Activated naive CD4-positive, alpha-beta T cell treated with anti-CD3 and anti-CD28 coated beads for 36 hours (primary cell): ENCODE measurements around the gene OR2C3. TPM values are rescaled to one million over a fixed set of nuclear protein-coding genes. Genes with fewer than 3 reads are reported as not detected.
"Not testable (repeated sequence)": the region's sequence is repeated elsewhere in the genome, so short reads cannot be mapped to it uniquely, and the experiment has no call there.

Experiments
- CTCF ChIA-PET: fragments of 350-600 bp; sonication (Branson Sonifier 250); formaldehyde crosslinking; loops from one replicate; lab custom pipeline; 2021; ENCODE audit warnings: antibody characterized with exemption; lab: Charles Lee
- DNase-seq: peaks from one replicate; pipeline ENCODE4 v3.0.0-alpha.2; 2020
- H3K27ac Mint-ChIP-seq: one replicate; pipeline ENCODE4 v1.8.0; 2021; ENCODE audit warnings: mild to moderate bottlenecking, mixed read lengths
- H3K27me3 Mint-ChIP-seq: one replicate; pipeline ENCODE4 v1.8.0; 2021; ENCODE audit warnings: low read depth, mixed read lengths
- H3K36me3 Mint-ChIP-seq: one replicate; pipeline ENCODE4 v1.8.0; 2021; ENCODE audit warnings: low read depth, mixed read lengths
- H3K4me1 Mint-ChIP-seq: one replicate; pipeline ENCODE4 v1.8.0; 2021; ENCODE audit warnings: low read depth, mixed read lengths
- H3K4me3 Mint-ChIP-seq: one replicate; pipeline ENCODE4 v1.8.0; 2021; ENCODE audit warnings: mild to moderate bottlenecking, moderate library complexity, mixed read lengths
- H3K9me3 Mint-ChIP-seq: one replicate; pipeline ENCODE4 v1.8.0; 2021; ENCODE audit warnings: mixed read lengths
- intact Hi-C: fragments of 100-400 bp; cut with micrococcal nuclease; formaldehyde crosslinking; loops from one replicate; pipeline ENCODE4 v1.15.1; 2023
- total RNA-seq, 2 experiments: library from RNA; stranded (reverse); gene quantifications; one replicate each; pipeline ENCODE4 v1.2.3, GENCODE V29; 2021

OR2C3 gene
- total RNA-seq, 2 experiments from 2014 or later: not detected

DNA sequence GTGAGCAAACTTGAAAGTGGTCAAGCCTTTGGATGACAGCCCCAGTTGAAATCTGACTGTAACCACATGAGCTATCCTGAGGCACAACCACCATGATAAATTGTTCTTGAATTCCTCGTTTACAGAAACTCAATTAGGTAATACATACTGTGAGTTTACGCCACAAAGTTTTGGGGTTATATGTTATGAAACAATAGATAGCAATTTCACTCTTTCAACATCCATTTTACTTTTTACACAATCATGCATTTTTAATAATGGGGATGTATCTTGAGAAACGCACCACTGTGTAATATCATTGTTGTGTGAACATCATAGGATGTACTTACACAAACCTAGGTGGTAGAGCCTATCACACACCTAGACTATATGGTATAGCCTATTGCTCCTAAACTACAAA lies 35.4 kb downstream of the OR2C3 start:
- H3K27ac Mint-ChIP-seq: no peak overlapping the region
- intact Hi-C loops: no loop called here
- H3K4me1 Mint-ChIP-seq: no peaks in the 10 kb centered on the region
- no peak overlapping the region for H3K4me3 Mint-ChIP-seq
- H3K27me3 Mint-ChIP-seq: peaks cover 5% of the 10 kb centered on the region
- H3K36me3 Mint-ChIP-seq: no peaks in the 10 kb centered on the region
- no peak for DNase-seq
- CTCF ChIA-PET: no interaction called here
- no peaks in the 10 kb centered on the region for H3K9me3 Mint-ChIP-seq

DNA sequence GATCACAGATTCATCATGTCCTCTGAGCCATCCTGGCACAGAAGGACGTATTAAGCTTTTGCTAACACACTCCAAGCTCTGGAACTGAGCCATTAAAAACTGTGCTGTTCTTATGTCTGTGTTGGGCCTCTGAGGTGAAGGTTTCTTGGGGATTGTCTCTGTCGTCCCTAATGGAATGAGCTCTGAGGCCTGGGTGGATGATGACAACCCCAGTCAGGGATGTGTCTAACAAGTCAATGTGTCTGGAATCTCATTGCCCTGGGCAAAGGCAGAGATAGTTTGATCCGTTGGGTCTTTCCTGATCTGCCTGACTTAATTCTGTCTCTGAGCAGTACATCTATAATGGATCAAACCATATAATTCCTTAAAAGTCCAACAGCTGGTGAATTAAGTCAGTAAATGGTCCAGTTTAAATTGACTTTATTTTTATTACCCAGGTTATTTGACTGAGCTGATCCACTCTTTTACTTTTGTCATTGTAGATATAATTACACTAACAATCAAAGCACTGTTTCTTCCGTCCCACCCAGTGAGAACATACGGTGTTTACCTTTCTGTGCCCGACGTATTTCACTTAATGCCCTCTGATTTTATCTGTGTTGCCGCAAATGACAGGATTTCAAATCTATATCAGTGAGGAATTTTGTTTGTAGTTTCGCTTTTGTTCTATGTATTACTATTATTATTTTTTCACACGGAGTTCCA lies 39.5 kb downstream of the OR2C3 start:
- Mint-ChIP-seq H3K4me1 (no peaks in the 10 kb centered on the region), H3K36me3 (no peaks in the 10 kb centered on the region), H3K4me3 (no peak overlapping the region), H3K27ac (no peak overlapping the region), H3K27me3 (peaks cover 14% of the 10 kb centered on the region), H3K9me3 (no peaks in the 10 kb centered on the region)
- intact Hi-C loops: no loop called here
- CTCF ChIA-PET: interaction anchor here (1.2 kb wide), 1 partner anchor 106 kb away, joined by 8 read pairs; no protein-coding TSS in a partner anchor
- DNase-seq: no peak

DNA sequence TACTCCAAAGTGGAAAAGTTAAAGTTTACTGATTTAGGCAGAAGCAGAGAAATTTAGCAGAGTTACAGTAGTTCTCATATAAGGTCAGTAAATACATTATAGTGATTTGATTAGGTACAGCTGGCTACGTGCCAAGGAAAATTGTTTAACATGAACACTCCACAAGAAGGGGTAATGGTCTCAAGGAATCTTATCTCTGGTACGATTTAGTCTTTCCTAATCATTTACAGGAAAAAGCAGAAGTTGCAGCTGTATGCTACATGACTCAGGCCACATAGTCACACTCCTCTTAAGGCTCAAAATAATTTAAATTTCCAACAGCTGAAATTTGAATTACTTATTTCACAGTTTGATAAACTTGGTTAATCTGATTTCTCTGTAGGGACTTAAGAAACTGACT lies 41.5 kb downstream of the OR2C3 start:
- Mint-ChIP-seq H3K27ac (no peak overlapping the region), H3K27me3 (peaks cover 17% of the 10 kb centered on the region), H3K4me1 (no peaks in the 10 kb centered on the region), H3K4me3 (no peak overlapping the region), H3K9me3 (no peaks in the 10 kb centered on the region), H3K36me3 (no peaks in the 10 kb centered on the region)
- no peak for DNase-seq
- intact Hi-C loops: no loop called here
- CTCF ChIA-PET: no interaction called here

DNA sequence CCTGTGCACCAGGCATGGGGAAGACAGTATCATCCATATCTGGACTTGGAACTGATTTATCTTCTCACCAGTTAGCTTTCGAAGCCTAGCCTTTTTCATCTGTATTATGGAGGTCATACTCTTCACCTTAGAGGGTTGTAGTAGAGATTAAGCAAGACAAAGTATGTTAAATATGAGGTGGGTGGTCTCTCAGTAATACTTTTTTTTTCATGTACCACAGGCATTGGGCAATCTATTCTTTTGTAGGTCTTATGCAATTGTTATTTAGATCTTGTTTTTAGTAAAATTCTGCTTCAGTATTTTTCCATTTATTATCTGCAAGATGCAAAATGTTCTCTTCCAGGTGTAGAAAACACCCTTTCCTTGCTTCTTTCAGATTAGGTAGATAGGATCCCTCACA lies 43.1 kb downstream of the OR2C3 start:
- H3K27me3 Mint-ChIP-seq: peaks cover 17% of the 10 kb centered on the region
- intact Hi-C loops: no loop called here

DNA sequence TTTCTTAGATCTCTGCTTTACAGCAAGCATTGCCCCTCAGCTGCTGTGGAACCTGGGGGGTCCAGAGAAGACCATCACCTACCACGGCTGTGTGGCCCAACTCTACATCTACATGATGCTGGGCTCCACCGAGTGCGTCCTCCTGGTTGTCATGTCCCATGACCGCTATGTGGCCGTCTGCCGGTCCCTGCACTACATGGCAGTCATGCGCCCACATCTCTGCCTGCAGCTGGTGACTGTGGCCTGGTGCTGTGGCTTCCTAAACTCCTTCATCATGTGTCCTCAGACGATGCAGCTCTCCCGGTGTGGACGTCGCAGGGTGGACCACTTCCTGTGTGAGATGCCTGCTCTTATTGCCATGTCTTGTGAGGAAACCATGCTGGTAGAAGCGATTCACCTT lies 44.9 kb downstream of the OR2C3 start:
- Mint-ChIP-seq H3K27me3 (peaks cover 17% of the 10 kb centered on the region), H3K4me3 (no peak overlapping the region), H3K36me3 (no peaks in the 10 kb centered on the region), H3K27ac (no peak overlapping the region), H3K9me3 (no peaks in the 10 kb centered on the region), H3K4me1 (no peaks in the 10 kb centered on the region)
- intact Hi-C loops: no loop called here
- CTCF ChIA-PET: interaction anchor here (1.1 kb wide), 1 partner anchor 119 kb away, joined by 4 read pairs; no protein-coding TSS in a partner anchor
- no peak for DNase-seq

More for the DNA sequence above, 43.1 kb downstream of the OR2C3 start:
- Mint-ChIP-seq H3K4me3 (no peak overlapping the region), H3K4me1 (no peaks in the 10 kb centered on the region), H3K27ac (no peak overlapping the region), H3K36me3 (no peaks in the 10 kb centered on the region), H3K9me3 (no peaks in the 10 kb centered on the region)
- CTCF ChIA-PET: interaction anchor here (0.9 kb wide), 1 partner anchor 120 kb away, joined by 5 read pairs; no protein-coding TSS in a partner anchor
- no peak for DNase-seq

DNA sequence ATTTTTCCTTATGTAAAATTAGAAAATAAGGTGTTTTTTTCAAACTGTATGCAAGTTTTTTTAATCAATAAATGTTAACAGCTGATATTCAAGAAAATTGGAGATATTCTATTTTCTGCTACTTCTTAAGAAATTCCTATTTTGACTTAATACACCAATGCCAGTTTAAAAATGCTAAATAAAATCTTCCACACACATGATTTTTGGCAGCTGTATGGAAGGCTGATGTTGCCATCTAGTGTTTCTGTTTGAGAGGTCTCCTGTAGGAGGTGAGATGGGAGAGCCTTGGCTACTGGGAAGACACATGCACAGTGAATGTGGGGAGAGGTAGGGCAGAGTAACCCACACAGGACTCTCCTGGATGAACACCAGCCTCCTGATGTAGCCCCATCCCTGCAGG lies 49.2 kb downstream of the OR2C3 start:
- Mint-ChIP-seq H3K9me3 (no peaks in the 10 kb centered on the region), H3K27ac (no peak overlapping the region), H3K36me3 (no peaks in the 10 kb centered on the region), H3K27me3 (peaks cover 5% of the 10 kb centered on the region), H3K4me3 (no peak overlapping the region), H3K4me1 (no peaks in the 10 kb centered on the region)
- intact Hi-C loops: loop anchor here (1.0 kb wide), 2 partner anchors 97 to 115 kb away; no protein-coding TSS in a partner anchor
- CTCF ChIA-PET: interaction anchor here (0.6 to 6.4 kb wide), 7 partner anchors 16 to 485 kb away, joined by 3 to 80 read pairs (median 4); no protein-coding TSS in a partner anchor
- peak; percentile 37 for DNase-seq

DNA sequence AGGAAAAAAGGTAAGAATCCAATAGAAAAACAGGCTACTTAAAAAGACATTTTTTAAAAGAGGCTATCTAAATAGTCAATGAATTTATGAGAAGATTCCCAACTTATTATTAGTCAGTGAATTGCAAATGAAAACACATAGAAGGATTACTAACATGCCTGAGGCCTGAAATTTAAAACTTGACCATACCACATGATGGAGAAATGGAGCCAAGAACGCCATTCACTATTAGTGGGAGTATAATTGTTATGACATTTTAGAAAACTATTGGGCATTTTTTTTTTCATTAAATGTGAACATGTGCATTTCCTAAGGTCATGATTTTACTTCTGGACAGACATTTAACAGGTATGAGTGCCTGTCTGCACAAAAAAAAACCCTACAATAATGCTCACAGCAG lies 53.5 kb downstream of the OR2C3 start:
- H3K27me3 Mint-ChIP-seq: no peaks in the 10 kb centered on the region
- CTCF ChIA-PET: no interaction called here

DNA sequence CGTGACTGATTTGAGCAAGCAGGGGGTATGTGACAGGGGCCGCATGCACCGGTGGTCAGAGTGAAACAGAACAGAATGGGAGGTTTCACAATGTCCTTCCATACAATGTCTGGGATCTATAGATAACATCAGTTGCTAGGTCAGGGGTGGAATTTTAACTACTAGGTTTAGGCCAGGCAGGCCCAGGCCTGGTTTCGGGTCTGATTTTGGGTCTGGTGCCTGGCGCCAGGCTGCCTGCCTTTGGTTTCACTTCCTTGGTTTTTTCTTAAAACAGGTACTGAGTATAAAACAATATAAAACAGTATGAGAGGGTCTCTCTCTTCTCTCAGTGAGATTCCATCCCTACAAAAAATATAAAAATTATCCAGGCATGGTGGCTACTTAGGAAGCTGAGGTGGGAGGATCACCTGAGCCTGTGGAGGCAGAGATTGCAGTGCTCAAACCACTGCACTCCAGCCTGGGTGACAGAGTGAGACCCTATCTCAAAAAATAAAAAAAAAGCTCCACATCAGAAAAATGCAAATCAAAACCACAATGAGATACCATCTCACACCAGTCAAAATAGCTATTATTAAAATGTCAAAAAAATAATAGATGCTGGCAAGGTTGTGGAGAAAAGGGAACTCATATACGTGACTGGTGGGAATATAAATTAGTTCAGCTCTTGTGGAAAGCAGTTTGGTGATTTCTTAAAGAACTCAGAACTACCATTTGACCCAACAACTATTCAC lies 59.7 kb downstream of the OR2C3 start:
- DNase-seq, H3K36me3 Mint-ChIP-seq, H3K9me3 Mint-ChIP-seq, H3K27me3 Mint-ChIP-seq, H3K4me1 Mint-ChIP-seq, H3K27ac Mint-ChIP-seq, intact Hi-C loops, H3K4me3 Mint-ChIP-seq: not testable (repeated sequence)
- CTCF ChIA-PET: interaction anchor here (1.1 kb wide), 2 partner anchors 74 to 86 kb away, joined by 3 read pairs; no protein-coding TSS in a partner anchor

More for the DNA sequence above, 53.5 kb downstream of the OR2C3 start:
- intact Hi-C loops: no loop called here
- H3K4me1 Mint-ChIP-seq: no peaks in the 10 kb centered on the region
- H3K27ac Mint-ChIP-seq: no peak overlapping the region
- no peaks in the 10 kb centered on the region for H3K36me3 Mint-ChIP-seq
- no peak for DNase-seq
- H3K9me3 Mint-ChIP-seq: no peaks in the 10 kb centered on the region
- no peak overlapping the region for H3K4me3 Mint-ChIP-seq

DNA sequence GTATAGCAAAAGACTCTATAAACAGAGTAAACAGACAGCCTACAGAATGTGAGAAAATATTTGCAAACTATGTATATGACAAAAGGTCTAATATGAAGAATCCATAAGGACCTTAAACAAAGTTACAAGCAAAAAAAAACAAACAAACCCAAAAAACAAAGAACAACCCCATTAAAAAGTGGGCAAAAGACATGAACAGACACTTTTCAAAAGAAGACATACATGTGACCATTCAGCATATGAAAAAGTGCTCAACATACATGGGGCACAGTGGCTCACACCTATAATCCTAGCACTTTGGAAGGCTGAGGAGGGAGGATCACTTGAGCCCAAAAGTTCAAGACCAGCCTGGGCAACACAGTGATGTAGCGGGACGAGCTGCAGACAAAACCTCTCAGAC lies 60.4 kb downstream of the OR2C3 start:
- Mint-ChIP-seq H3K27ac (no peak overlapping the region), H3K9me3 (no peaks in the 10 kb centered on the region), H3K4me1 (no peaks in the 10 kb centered on the region), H3K36me3 (peaks cover 2% of the 10 kb centered on the region), H3K4me3 (no peak overlapping the region), H3K27me3 (no peaks in the 10 kb centered on the region)
- CTCF ChIA-PET: interaction anchor here (1.1 kb wide), 1 partner anchor 74 kb away, joined by 3 read pairs; no protein-coding TSS in a partner anchor
- intact Hi-C loops: no loop called here
- no peak for DNase-seq

Other genes with a start within 250 kb of the OR2C3 start
- gene ZNF496, start 204.6 kb downstream of the OR2C3 start, total RNA-seq: 10 to 100 TPM in 1 of 2 experiments, 1 to 10 TPM in 1; 9.8 to 10.6 TPM
- under 1 TPM in 1 of 2 experiments, not detected in 1; 0.20 TPM for gene NLRP3, start 120.3 kb downstream of the OR2C3 start, total RNA-seq
- gene OR2B11, start 78.3 kb downstream of the OR2C3 start, total RNA-seq: not detected
- not detected for gene GCSAML, start 12.7 kb upstream of the OR2C3 start, total RNA-seq
- gene OR2G2, start 51.9 kb upstream of the OR2C3 start, total RNA-seq: not detected
- gene OR2G3, start 69.1 kb upstream of the OR2C3 start, total RNA-seq: not detected
- not detected for gene OR13G1, start 143.3 kb upstream of the OR2C3 start, total RNA-seq
- not detected for gene OR6F1, start 180.2 kb upstream of the OR2C3 start, total RNA-seq
- not detected for gene OR14K1, start 202.2 kb upstream of the OR2C3 start, total RNA-seq
- gene OR14A2, start 211.7 kb upstream of the OR2C3 start, total RNA-seq: not detected
- gene OR1C1, start 224.1 kb upstream of the OR2C3 start, total RNA-seq: not detected